Tibial nerve (tissue), 4 donors: ENCODE results near the gene TBC1D7. TPM values are rescaled to one million over a fixed set of nuclear protein-coding genes. Genes with fewer than 3 reads are reported as not detected.

ENCODE experiments used
- DNase-seq, 2 donors: peaks; one replicate each; pipeline ENCODE4 v3.0.0-alpha.2; 2019; ENCODE audit warnings: low spot score in 2 of 2
- H3K27ac ChIP-seq, 4 donors: fragments of 200-600 bp; sonication (generic) in 3 of 4; one replicate each; pipeline ENCODE4 v1.5.1; 2017 to 2019; ENCODE audit warnings: mild to moderate bottlenecking in 1 of 4
- H3K27me3 ChIP-seq, 2 donors: fragments of 200-600 bp; sonication (generic) in 1 of 2; one replicate each; pipeline versions ENCODE4 v1.5.1 to v1.6.0; 2017 to 2019
- H3K36me3 ChIP-seq, 3 donors: fragments of 200-600 bp; sonication (generic); one replicate each; pipeline ENCODE4 v1.5.1; 2018 to 2019
- H3K4me1 ChIP-seq, 4 donors: fragments of 200-600 bp; sonication (generic) in 3 of 4; one replicate each; pipeline ENCODE4 v1.5.1; 2017 to 2019
- H3K4me3 ChIP-seq, 4 donors: fragments of 200-600 bp; sonication (generic) in 3 of 4; one replicate each; pipeline ENCODE4 v1.5.1; 2017 to 2019; ENCODE audit warnings: mild to moderate bottlenecking in 1 of 4, moderate library complexity in 1 of 4
- H3K9me3 ChIP-seq, 4 donors: fragments of 200-600 bp; sonication (generic) in 3 of 4; one replicate each; pipeline ENCODE4 v1.5.1; 2017 to 2019
- EP300 ChIP-seq, 2 donors: sonication (generic); formaldehyde crosslinking; IDR thresholded peaks; one replicate each; pipeline ENCODE4 v1.6.1; 2017; ENCODE audit warnings: antibody characterized with exemption in 2 of 2, mild to moderate bottlenecking in 1 of 2
- POLR2A ChIP-seq, 2 donors: fragments of 450-650 bp; IDR thresholded peaks; one replicate each; pipeline ENCODE4 v1.6.1; 2017; ENCODE audit warnings: antibody characterized with exemption in 2 of 2, mild to moderate bottlenecking in 2 of 2, moderate library complexity in 2 of 2
- WGBS, 2 donors: methylation state at CpG; one replicate each; pipeline ENCODE4 v1.1.5; 2018; 5-methylcytosine and 5-hydroxymethylcytosine counted together
- total RNA-seq, 4 donors: library from RNA; depleted of rRNA; stranded (reverse); fragments of >200 nt; gene quantifications; one replicate each; pipeline ENCODE4 v1.1.0, GENCODE V29; 2016
- TF ChIP-seq, protein P1 (sequence below), 5 experiments: fragments of 200-600 bp in 3 of 5; fragments of 450-650 bp in 2 of 5; sonication (generic) in 3 of 5; IDR thresholded peaks; one replicate each; pipeline ENCODE4 v1.5.1; 2016 to 2019; ENCODE audit warnings: antibody characterized with exemption in 5 of 5, mild to moderate bottlenecking in 3 of 5, moderate library complexity in 2 of 5

TBC1D7 gene
- total RNA-seq, 4 donors from 2014 or later = 5.5 to 28.2 (median 7.1) TPM

DNA sequence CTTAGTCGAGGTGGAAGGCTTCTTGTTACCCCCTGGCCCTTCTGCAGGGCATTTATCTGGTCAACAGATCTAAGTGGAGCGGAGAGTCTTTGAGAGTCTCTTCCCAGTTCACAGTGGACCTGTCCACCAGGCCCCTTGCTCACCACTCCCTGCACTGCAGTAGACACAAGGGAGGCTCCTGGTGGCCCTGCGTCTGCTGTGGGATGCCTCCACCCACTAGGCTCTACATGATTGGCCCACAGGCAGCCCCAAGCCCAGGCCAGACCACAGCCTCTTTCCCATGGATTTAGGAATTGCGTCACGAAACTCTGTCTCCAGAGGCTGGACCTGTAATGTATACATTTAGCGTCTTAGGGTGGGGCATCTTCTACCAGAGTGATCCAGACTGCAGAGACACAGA lies 28.4 kb downstream of the TBC1D7 start:
- no peaks in the 10 kb centered on the region for H3K9me3 ChIP-seq
- no peaks in the 10 kb centered on the region for H3K27me3 ChIP-seq
- WGBS, 2 donors = 85 to 93% methylated on average over 6 of the region's 6 CpGs
- H3K36me3 ChIP-seq = peaks cover 0 to 66% (median 5%) of the 10 kb centered on the region in 3 donors
- H3K27ac ChIP-seq = no peak overlapping the region
- TF ChIP-seq, protein P1, sequence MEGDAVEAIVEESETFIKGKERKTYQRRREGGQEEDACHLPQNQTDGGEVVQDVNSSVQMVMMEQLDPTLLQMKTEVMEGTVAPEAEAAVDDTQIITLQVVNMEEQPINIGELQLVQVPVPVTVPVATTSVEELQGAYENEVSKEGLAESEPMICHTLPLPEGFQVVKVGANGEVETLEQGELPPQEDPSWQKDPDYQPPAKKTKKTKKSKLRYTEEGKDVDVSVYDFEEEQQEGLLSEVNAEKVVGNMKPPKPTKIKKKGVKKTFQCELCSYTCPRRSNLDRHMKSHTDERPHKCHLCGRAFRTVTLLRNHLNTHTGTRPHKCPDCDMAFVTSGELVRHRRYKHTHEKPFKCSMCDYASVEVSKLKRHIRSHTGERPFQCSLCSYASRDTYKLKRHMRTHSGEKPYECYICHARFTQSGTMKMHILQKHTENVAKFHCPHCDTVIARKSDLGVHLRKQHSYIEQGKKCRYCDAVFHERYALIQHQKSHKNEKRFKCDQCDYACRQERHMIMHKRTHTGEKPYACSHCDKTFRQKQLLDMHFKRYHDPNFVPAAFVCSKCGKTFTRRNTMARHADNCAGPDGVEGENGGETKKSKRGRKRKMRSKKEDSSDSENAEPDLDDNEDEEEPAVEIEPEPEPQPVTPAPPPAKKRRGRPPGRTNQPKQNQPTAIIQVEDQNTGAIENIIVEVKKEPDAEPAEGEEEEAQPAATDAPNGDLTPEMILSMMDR (IDR thresholded peaks at IDR 0.05) = no peak
- no peak for TF ChIP-seq EP300 (IDR thresholded peaks at IDR 0.05)
- H3K4me1 ChIP-seq = peaks cover 0 to 40% (median 24%) of the 10 kb centered on the region in 4 donors
- no peak overlapping the region for H3K4me3 ChIP-seq
- no peak for DNase-seq

DNA sequence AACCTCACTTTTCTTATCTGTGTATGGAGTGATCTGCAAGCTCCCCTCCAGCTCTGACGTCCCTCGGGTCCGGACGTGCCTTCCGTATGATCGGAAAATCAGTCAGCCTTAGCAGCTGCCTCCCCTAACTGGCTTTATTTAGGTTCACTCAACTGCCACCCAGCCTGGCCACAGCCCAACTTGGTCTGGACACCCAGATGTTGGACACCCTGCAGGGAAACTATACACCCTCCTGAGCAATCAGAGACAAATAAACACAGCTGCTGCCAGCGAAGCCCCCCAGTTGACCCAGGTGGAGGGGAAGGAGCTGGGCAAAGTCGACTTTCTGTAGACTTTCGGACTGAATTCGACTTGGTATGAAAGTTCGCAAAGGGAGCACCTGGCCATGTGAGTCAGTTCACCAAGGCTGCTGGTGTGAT lies 28.9 kb downstream of the TBC1D7 start:
- H3K4me3 ChIP-seq = no peak overlapping the region
- 92 to 95% methylated on average over 11 of the region's 11 CpGs for WGBS, 2 donors
- TF ChIP-seq POLR2A (IDR thresholded peaks at IDR 0.05) = no peak
- TF ChIP-seq, protein P1 (IDR thresholded peaks at IDR 0.05) = no peak
- TF ChIP-seq EP300 (IDR thresholded peaks at IDR 0.05) = no peak

GRCh38 chr6:13298446-13298845 lies 29.9 kb downstream of the TBC1D7 start:
- Histone ChIP-seq H3K36me3 (peaks cover 0 to 77% (median 5%) of the 10 kb centered on the region in 3 donors), H3K27me3 (no peaks in the 10 kb centered on the region), H3K9me3 (no peaks in the 10 kb centered on the region), H3K4me1 (peaks cover 0 to 26% (median 14%) of the 10 kb centered on the region in 4 donors), H3K4me3 (no peak overlapping the region), H3K27ac (no peak overlapping the region)
- no peak for TF ChIP-seq POLR2A (IDR thresholded peaks at IDR 0.05)
- TF ChIP-seq EP300 (IDR thresholded peaks at IDR 0.05) = no peak
- TF ChIP-seq, protein P1 (IDR thresholded peaks at IDR 0.05) = no peak
- 62 to 87% methylated on average over 3 of the region's 3 CpGs for WGBS, 2 donors
- no peak for DNase-seq

More for the DNA sequence above, 28.9 kb downstream of the TBC1D7 start:
- H3K4me1 ChIP-seq = peaks cover 0 to 35% (median 22%) of the 10 kb centered on the region in 4 donors
- peaks cover 0 to 67% (median 5%) of the 10 kb centered on the region in 3 donors for H3K36me3 ChIP-seq
- H3K27me3 ChIP-seq = no peaks in the 10 kb centered on the region
- H3K9me3 ChIP-seq = no peaks in the 10 kb centered on the region
- no peak for DNase-seq
- no peak overlapping the region for H3K27ac ChIP-seq

DNA sequence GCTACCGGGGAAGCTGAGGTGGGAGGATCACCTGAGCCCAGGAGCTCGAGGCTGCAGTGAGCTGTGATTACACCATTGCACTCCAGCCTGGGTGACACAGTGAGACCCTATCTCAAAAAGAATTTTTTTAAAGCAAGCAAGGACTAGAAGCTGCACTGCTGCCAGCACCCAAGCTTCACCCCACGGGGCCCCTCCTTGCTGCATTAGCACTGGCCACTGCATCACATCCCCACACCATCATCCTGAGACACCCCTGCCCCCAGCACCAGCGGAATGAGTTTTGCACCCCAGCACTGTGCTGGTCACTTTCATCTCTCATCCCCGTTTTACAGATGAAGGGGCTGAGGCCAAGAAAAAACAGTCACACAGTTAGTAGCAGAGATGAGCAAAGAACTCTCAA lies 30.9 kb downstream of the TBC1D7 start:
- Histone ChIP-seq H3K27me3 (no peaks in the 10 kb centered on the region), H3K4me3 (no peak overlapping the region), H3K27ac (no peak overlapping the region), H3K4me1 (peaks cover 0 to 15% (median 7%) of the 10 kb centered on the region in 4 donors), H3K9me3 (no peaks in the 10 kb centered on the region), H3K36me3 (peaks cover 0 to 88% (median 5%) of the 10 kb centered on the region in 3 donors)
- TF ChIP-seq POLR2A (IDR thresholded peaks at IDR 0.05) (no peak), EP300 (IDR thresholded peaks at IDR 0.05) (no peak)
- TF ChIP-seq, protein P1 (IDR thresholded peaks at IDR 0.05) = no peak
- no peak for DNase-seq
- 89 to 93% methylated on average over 5 of the region's 5 CpGs for WGBS, 2 donors

DNA sequence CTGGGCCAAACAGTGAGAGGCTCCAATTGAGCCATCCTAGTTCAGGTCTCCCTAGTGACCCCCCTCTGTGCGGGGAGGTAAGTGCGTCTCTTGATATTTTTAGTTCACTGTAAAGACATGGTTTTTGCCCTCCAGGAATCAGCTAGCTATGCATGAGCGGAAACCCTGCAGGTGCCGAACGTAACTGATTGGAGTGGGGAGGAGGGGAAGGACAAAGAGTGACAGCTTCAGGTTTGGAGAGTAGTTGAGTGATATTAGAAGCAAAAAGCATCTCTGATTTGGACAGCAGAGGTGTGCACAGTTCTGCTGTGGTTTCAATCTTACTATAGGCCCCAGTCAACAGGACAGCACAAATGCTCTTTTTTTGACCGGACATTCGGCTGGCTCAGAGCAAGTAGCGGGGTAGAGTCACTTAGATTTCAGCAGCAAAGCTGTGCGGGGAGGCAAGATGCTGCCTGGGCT lies 31.8 kb downstream of the TBC1D7 start:
- TF ChIP-seq POLR2A (IDR thresholded peaks at IDR 0.05) = no peak
- no peak for TF ChIP-seq EP300 (IDR thresholded peaks at IDR 0.05)
- TF ChIP-seq, protein P1 (IDR thresholded peaks at IDR 0.05) = no peak
- Histone ChIP-seq H3K27me3 (no peaks in the 10 kb centered on the region), H3K9me3 (no peaks in the 10 kb centered on the region), H3K36me3 (peaks cover 0 to 96% (median 5%) of the 10 kb centered on the region in 3 donors), H3K4me1 (peaks cover 0 to 7% (median under 1%) of the 10 kb centered on the region in 4 donors), H3K27ac (no peak overlapping the region), H3K4me3 (no peak overlapping the region)
- 89 to 91% methylated on average over 9 of the region's 9 CpGs for WGBS, 2 donors
- no peak for DNase-seq
